Endometrial microvascular endothelial cells (primary cell): ENCODE results near the gene CECR2. TPM values are rescaled to one million over a fixed set of nuclear protein-coding genes. Genes with fewer than 3 reads are reported as not detected.

Experiments used
- in situ Hi-C: cut with HindIII; loops from 2 replicates; pipeline ENCODE4 v1.10.0; 2017; ENCODE audit warnings: low sequenced_read_pairs, low pct_unique_long_range_greater_than_20kb; ENCODE audit errors: inconsistent ontology term
- total RNA-seq: library from RNA; depleted of rRNA; stranded (reverse); fragments of >200 nt; gene quantifications from one replicate; pipeline ENCODE4 v1.2.3, GENCODE V29; 2015; ENCODE audit errors: inconsistent ontology term

CECR2 gene
- total RNA-seq, 1 donor from 2014 or later = 0.19 TPM

- in situ Hi-C loops = no loop called here
Measured at GRCh38 chr22:17436382-17436980, 67.2 kb downstream of the CECR2 start.

DNA sequence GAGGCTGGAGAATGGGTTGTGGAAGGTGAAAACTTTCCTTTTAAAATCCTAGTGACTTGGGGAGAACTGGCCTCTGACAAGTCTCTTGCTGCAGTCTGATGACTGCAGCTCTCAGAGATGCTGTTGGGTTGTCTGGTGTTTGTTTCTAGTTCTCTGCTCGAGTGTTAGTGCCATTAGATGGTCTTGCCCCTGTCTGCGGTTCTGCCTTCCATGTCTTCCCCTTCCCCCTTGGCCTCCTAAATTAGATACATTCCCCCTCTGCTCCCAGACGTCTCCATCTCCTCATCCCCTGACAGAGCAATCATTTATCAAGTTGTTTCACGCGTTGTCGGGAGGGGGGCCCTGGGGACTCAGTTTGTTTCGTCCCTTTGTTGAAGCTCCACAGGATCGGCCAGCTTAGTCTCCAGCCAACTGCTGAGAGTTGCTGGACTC, 67.7 kb downstream of the CECR2 start:
- in situ Hi-C loops = no loop called here

- in situ Hi-C loops = no loop called here
Measured at GRCh38 chr22:17438026-17438425, 68.8 kb downstream of the CECR2 start.

- in situ Hi-C loops = no loop called here
Measured at GRCh38 chr22:17441326-17441725, 72.1 kb downstream of the CECR2 start.

DNA sequence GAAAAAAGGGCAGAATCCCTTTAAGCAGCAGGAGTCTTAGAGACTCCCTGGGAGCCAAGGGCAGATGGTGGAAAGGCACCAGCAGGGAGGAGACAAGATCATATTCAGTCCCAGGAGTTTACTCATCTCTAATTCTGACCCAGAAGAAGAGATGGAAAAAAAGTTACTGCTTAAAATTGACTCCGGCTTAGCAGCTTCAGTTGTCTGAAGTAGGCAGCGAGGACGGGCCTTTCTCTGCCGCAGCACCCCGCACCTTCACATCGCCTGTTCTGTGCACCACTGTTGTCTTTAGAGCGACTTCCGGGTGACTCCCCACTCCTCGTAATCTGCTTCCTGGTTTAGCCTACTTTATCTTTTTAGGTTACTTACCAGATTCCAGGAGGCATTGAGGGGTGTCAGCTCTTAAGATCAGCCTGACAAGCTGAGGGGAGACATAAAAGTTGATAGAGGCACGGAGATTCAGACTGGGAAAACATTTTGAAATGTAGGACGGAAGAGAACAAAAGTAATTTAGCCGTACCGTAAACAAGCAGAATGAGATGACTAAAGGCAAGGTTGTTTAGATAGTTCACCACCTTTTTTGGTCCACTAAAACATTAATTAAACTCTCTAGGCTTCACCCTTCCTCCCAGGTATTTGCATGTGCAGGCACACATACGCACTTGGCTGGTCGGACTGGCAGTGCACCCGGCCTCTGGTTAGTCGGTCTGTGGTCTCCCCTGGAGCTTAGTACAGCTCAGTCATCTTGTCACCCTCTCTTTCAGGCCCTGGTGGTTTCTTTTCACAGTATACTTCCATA, 74.3 kb downstream of the CECR2 start:
- in situ Hi-C loops = no loop called here

GRCh38 chr22:17444204-17444504, 74.9 kb downstream of the CECR2 start:
- in situ Hi-C loops = no loop called here

GRCh38 chr22:17446698-17447097, 77.4 kb downstream of the CECR2 start:
- in situ Hi-C loops = no loop called here

- in situ Hi-C loops = no loop called here
Measured at GRCh38 chr22:17451316-17451715, 82.1 kb downstream of the CECR2 start.

DNA sequence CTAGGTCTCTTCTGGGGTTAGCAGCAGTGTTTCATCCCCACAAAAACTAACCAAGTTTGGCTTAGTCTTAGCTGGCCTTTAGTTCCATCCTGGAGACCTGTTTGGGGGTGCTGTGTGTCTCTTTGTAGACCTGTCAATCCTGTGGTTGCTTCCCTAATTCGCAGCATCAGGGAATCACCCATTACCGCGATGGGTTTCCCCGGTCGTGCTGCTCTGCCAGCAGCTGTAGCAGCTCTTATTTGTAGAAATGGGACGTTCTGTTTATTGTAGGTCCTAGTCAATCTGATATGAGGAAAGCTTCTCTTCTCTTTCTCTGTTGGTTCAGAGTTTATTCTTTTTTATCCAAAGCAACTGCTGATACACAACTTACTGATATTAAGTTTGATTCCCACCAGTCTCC, 91.6 kb downstream of the CECR2 start:
- in situ Hi-C loops = no loop called here

GRCh38 chr22:17470880-17471500, 101.7 kb downstream of the CECR2 start:
- in situ Hi-C loops = no loop called here

GRCh38 chr22:17471886-17472535, 102.8 kb downstream of the CECR2 start:
- in situ Hi-C loops = no loop called here

- in situ Hi-C loops = no loop called here
Measured at GRCh38 chr22:17472932-17473331, 103.7 kb downstream of the CECR2 start.

GRCh38 chr22:17475318-17476230, 106.3 kb downstream of the CECR2 start:
- in situ Hi-C loops = no loop called here

GRCh38 chr22:17476838-17477237, 107.6 kb downstream of the CECR2 start:
- in situ Hi-C loops = no loop called here

GRCh38 chr22:17477391-17477833, 108.2 kb downstream of the CECR2 start:
- in situ Hi-C loops = no loop called here

- in situ Hi-C loops = no loop called here
Measured at GRCh38 chr22:17479135-17479534, 109.9 kb downstream of the CECR2 start.

GRCh38 chr22:17481424-17481823, 112.2 kb downstream of the CECR2 start:
- in situ Hi-C loops = no loop called here

DNA sequence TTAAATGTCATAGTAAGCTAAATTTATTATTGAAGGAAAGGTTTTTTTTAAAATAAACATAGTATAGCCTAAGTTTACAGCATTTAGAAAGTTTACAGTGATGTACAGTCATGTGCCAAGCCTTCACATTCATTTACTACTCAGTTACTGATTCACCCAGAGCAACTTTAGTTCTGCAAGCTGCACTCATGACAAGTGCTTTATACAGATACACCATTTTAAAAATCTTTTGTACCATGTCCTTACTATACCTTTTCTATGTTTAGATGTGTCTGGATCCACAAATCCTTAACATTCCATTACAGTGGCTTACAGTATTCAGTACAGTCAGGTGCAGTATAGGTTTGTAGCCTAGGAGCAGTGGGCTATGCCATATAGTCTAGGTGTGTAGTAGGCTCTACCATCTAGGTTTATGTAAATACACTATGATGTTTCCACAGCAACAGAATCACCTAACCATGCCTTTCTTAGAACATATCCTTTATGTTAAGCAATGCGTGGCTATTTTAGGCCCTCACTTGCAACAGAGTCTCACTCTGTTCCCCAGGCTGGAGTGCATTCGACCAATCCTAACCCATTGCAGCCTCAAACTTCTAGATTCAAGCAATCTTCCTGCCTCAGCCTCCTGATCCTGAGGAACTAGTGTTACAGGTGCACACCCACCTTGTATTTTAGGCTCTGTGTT, 114.6 kb downstream of the CECR2 start:
- in situ Hi-C loops = no loop called here
